ENCODE data around the gene DYNLT4.
"Not testable (repeated sequence)": the region's sequence is repeated elsewhere in the genome, so short reads cannot be mapped to it uniquely, and the experiment has no call there.

The DYNLT4 gene

DNA sequence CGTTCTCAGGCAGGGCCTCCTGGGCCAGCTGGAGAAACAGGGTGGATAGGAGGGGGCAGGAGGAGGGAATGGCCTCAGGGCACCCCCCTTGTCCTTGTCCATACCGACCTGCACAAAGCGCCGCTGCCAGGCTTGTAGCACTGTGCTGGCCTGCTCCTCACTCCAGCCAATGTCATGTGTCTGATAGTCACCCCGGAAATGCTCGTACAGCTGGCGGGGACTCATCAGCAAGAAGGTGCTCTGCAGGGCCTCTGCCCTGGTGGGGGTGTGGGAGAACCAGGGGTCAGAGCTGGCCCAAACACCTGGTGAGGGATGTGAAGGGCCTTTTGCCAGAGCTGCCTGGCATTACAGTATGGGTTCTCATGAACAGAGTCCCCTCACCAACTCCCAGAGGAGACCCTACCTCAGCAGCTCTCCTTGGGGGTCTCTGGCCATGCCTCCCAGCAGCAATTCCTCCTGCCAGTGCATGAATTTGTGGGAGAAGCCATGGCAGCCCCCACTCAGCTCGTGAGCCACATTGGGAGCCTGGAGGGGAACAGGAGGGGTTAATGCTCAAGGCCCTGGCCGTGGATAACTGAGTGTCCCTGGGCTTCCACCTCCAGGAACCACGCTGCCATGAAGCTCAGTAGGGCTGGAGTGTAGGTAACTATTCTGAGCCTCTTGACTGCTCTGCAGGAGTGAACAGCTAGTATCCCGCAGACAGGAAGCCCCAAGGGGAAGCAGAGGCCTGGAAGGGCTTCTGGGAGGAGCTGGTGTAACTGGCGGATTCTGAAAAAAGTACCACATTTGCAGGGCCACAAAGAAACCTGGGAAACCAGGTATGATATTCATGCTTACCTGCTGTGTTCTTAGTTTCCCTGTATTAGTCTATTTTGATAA is 22.6 kb upstream of the DYNLT4 start:
- no peak for FAIRE-seq

DNA sequence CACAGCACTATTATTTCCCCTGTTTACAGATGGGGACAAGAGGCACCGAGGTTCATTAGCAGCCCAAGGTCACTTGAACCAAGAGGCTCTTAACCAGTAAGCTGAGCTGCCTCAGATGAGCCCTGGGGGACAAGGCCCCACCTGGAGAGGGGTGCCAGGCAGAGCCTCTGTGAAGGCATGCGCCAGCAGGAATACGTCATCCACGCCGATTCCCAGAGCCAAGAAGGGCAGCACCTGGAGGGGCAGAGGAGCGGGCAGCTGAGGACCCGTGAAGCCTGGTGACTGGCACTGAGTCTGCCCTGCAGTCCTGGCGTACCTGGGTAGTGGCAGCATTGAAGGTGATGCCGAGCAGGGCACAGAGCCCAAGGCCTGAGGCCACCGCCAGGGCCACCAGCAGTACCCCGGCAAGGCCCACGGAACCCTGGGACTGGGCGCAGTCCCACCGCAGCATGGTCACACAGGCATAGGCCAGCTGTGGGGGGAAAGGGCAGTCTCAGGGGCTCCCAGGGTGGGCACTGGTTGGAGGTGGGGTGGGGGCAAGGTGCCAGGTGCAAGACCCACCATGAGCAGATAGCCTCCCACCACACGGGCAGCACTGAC is 21.8 kb upstream of the DYNLT4 start:
- no peak for DNase-seq (ENCODE audit: insufficient read length, low spot score)
- FAIRE-seq: no peak

More for the DNA sequence above, 22.6 kb upstream of the DYNLT4 start:
- DNase-seq (ENCODE audit: insufficient read length, low spot score): no peak

DNA sequence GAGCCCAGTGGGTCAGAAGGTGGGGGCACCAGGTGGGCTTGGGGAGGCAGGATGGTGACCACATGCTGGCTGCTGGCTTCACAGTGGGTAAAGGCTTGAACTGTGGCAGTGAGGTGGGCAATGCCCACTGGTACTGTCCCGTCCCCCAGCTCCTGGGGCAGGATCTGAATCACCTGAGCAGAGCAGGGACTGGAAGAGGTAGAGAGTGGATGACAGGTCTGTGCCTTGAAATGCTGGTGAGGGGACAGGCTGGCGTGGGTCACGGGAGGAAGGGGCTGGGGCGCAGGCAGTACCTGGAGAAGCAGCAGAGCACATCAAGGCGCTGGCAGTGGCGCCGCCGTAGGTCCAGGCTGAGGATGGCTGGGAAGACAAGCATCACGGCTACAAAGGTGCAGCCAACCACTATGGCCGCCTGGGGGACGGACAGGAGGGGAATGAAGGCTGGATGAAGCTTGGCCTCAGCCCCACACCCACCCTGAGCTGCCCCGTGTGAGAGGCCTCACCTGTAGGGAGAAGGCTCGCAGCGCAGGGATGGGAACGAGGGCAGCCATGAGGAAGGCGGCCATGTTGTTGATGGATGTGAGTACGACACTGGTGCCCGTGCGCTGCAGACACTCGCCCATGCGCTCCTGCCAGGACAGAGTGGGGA is 21.0 kb upstream of the DYNLT4 start:
- no peak for DNase-seq (ENCODE audit: insufficient read length, low spot score)
- no peak for FAIRE-seq

DNA sequence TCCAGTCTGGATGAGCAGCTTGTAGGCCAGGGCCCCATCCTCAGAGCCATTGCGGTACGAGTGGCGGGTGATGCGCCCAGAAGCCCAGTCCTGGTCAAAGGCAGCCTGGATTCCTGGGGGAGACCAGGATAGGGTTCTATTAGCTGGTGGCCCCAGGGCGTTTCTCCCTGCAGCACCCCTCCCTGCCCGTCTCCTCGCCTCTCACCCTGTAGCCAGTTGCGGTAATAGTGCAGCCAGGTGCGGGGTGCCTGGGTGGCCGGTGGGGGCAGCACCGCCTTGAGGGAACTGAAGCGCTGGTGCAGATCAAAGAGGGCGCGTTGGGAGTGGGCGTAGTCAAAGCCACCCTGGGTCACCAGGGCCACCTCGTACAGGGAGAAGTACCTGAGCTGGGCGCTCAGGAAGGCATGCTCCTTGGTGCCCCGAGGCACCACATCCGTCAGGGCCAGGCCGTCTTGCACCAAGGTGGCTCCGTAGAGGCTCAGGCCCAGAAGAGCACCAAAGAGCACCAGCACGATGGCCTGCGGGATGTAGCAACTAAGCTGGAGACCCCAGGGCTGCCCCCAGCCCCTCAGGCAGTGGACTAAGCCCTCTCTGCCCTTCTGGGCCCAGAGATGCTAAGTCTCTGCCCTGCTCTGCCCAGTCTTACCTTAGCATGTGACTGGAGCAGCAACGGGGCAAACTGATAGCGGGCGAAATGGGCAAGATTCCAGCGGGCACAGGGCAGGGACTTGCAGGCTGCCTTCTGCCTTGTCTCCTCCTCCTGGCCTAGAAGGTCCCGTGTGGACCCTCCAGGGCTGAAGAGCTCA is 20.2 kb upstream of the DYNLT4 start:
- no peak for DNase-seq (ENCODE audit: insufficient read length, low spot score)
- FAIRE-seq: no peak

DNA sequence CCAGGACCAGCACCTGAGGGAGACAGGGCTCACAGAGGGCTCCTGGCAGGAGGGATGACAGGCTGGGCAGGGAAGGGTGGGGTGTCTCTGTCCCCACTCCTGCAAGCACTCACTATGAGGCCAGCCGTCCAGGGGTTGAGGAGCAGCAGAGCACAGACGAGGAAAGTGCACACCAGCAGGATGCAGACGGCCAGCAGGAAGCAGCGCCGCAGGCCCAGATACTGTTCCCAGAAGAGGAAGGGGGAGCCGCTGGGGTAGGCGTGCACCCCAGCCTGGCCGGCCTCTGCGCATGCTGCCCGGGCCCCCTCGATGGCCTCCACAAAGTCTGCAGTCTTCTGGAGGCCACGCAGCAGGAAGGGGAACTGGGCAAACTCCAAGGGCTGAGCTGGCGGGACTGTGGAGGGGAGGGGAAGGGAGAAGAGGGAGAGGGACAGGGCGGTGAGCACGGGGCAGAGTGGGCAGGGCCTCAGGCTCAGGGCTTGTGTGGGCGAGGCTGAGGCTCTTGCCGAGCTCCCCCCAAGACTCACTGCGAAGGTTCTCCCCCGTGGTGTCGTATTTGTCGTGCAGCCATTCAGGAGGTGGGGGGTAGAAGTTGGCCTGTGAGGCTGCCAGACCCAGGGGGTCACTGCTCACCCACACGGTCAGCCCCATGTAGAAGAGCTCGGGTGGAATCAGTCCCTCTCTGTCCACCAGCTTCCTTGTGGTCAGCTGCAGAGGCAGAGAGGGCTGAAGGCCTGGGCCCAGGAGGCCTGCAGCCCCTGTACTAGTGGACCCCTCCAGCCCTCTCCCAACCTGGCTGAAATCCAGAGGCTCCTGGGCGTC is 19.4 kb upstream of the DYNLT4 start:
- FAIRE-seq (no peak), DNase-seq (ENCODE audit: insufficient read length, low spot score) (no peak)

DNA sequence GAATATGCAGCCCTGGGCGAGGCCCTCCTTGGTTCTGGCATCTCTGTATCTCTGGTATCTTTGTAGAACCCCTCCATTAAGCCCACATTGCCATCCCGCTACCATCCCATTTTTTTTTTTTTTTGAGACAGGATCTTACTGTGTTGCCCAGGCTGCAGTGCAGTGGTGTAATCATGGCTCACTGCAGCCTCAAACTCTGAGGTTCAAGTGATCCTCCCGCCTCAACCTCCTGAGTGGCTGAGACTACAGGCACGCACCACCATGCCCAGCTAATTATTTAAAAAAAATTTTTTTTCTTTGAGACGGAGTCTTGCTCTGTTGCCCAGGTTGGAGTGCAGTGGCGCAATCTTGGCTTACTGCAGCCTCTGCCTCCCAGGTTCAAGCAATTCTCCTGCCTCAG is 17.2 kb upstream of the DYNLT4 start:
- not testable (repeated sequence) for FAIRE-seq

DNA sequence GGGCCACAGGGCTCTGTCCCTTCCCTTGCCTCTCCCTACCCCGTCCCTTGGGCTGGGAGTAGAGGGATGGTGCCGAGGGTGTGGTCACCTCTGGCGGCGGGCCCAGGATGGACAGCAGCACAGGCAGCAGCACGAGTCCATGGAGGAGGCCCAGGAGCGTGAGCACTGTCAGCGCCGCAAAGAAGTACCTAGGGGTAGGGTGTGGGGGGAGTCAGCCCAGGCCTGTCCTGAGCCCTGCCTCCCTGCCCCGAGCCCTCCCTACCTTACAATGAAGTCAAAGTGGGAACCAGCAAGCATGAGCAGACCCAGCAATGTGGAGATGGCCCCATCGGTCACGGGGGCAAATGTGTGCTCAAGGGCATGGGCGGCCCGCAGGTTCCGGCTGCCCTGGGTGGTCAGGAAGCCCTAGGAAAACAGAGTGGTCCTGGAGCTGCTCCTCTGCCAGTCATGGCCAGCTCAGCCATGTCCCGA is 15.9 kb upstream of the DYNLT4 start:
- FAIRE-seq: no peak
- no peak for DNase-seq (ENCODE audit: insufficient read length, low spot score)

More for the DNA sequence above, 17.2 kb upstream of the DYNLT4 start:
- DNase-seq (ENCODE audit: insufficient read length, low spot score): not testable (repeated sequence)

DNA sequence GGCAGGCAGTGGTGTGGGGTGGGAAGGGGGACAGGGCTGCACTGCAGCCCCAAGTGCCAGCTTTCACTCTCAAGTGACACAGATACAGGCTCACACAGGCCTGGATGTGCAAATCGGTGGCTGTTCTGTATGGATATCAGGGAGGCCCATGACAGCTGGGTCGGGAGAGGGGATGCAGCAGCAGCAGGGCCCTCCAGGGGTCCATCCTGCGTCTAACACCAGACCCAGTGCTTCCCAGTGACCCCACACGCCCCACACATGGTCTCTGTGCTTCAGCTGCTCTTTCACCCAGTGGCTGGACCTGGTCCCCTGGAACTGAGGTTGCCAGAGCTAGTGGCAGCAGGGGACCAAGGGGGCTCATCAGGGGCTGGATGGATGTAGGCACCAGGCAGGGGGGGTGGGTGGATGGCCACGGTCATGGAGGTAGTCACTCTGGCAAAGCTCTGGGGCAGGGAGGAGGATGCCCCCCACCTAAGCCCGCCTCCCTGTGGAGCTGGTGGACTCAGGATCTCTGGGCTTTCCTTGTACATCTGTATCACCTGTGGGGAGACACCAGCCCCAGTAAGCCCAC is 15.1 kb upstream of the DYNLT4 start:
- no peak for FAIRE-seq
- DNase-seq (ENCODE audit: insufficient read length, low spot score): no peak

DNA sequence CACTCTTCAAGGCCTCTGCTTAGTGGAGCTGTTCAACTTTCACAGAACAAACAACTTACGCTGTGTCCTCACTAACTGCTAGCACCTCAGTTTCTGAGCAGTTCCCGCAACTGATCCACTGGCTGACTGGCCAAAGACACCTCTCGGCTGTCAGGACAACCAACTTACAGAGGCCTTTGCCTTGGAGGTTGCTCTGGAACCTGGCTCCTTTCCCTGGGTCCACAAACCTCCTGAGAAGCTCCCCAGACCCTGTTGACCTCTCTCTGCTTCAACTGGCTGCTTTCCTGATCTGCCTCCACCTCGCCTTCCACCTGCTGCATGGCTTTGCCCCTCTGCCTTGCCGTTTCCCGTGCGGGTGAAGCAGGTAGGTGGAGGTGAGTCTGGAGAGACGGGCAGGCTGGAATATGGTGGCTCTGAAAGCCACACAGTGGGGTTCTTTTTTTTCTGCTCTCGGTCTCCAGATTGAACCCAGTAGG is 14.1 kb upstream of the DYNLT4 start:
- no peak for FAIRE-seq
- DNase-seq (ENCODE audit: insufficient read length, low spot score): no peak

DNA sequence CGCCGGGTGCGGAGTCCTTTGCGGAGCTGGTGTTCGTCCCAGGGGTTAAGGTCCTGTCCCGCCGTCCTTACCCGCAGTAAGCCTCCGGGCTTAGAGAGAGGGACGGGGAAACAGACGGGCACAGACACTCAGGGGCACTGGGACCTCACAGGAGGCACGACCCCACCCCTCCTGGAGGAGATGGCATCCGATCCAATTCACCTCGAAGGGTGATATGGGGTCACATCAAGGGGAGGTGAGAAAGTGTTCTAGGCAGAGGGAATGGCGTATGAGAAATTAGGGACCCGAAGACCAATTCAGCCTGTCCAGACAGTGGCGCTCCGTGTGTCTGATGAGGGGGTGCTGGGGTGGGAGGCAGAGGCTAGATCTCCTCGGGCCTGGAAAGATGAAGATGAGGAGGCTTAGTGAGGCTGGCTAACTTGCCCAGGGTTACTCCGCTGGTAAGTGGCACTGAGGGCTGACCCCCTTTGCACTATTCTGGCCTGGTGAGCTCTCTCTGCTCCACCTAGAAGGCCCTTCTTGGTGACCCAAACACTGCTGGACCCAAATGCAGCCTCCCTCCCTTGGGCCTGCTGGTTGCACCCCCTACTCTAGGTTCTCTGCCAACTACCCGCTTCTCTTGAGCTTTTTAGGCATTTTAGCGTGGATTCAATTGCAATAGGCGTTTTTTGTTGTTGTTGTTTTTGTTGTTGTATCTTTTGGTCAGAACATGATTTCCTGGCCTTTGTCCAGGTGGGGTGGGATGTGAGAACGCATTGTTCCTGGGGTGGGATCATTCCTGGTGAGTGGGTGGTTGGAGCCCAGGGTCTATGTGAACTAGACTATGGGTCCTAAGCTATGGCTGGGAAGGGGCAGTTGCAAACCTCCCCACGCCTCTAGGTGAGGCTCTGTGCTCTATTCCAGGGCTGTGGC is 13.4 kb upstream of the DYNLT4 start:
- FAIRE-seq (no peak), DNase-seq (ENCODE audit: insufficient read length, low spot score) (no peak)

DNA sequence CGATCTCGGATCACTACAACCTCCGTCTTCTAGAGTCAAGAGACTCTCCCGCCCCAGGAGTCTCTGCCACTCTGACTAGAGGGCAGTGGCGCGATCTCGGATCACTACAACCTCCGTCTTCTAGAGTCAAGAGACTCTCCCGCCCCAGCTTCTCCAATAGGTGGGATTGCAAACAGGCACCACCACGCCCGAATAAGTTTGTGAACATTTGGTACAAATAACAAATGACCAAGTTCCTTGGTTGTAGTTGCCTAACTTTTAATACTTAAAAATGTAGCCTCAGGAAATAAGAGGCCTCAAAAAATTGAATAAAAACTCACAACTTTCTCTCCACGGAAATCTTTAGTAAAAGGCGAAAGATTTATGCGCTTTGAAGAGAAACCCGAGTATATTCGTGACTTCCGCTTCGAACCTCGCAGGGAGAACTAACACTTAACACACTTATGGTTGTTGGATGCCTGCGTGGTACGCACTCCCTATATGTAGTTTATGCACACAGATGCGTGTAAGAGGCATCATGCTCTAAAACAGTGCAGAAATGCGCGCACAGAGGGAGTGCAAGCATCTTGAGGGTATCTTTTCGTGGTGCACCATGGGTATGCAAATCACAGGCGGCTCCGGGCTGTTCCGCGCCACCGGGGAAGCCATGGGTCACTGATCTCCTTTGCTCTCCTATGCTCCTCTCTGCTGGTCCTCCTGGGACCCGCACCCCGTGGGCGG is 12.6 kb upstream of the DYNLT4 start:
- FAIRE-seq (peak; percentile 100), DNase-seq (ENCODE audit: insufficient read length, low spot score) (peak; percentile 88)

DNA sequence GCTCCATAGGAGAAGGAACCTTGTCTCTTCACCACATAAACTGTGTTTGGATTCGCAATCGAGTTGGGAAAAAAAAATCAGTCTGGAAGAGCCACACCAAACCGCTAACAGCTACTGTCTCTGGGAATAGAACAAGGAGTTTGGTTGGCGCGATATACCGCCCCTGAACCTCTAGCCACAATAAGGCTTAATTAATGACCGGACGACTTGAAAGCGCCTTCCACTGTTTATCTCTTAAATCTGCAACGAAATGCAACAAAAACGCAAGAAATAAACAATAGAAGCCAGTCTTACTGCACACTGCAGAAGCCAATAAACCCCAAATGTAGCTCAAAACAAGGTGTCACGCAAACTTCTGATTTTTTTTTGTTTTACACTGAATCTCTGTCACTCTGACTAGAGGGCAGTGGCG is 12.1 kb upstream of the DYNLT4 start:
- no peak for DNase-seq (ENCODE audit: insufficient read length, low spot score)
- no peak for FAIRE-seq

DNA sequence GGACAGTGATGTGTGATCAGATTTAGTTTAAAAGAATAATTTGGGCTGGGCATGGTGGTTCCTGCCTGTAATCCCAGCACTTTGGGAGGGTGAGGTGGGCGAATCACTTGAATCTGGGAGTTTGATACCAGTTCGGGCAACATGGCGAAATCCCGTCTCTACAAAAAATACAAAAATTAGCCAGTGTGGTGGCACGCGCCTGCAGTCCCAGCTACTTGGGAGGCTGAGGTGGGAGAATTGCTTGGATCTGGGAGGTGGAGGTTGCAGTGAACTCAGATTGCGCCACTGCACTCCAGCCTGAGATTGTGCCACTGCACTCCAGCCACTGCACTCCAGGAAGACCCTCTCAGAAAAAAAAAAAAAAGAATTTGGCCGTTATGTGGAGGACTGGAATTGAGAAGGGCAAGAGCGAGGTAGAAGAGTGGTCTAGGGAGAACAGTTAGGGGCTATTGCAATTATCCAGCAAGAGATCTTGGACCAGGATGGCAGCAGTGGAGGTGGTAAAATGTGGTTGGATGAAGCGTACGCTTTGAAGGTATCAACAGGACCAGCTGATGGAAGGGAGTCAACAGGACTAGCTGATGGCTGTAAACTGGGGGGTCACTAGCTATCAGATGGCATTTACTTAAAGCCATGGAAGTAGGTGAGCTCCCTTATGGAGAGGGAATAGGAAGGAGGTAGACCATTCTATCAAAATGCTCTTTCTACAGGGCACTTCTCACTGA is 10.8 kb upstream of the DYNLT4 start:
- no peak for DNase-seq (ENCODE audit: insufficient read length, low spot score)
- FAIRE-seq: no peak

DNA sequence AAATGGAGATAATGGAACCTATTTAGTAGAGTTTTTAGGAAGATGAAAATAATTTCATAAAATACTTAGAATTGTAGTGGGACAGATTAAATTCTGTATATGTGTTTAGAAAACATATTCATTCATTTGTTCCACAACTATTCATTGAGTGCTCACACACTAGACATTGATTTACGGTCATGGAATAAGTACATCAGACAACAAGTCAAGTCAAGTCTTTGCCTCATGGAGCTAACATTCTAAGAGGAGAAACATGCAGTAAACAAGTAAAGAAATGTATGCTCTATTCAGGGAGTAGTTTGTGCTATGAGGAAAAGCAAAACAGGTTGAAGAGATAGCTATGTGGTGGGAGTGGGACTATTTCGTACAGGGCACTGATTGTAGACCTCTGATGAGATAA is 10.2 kb upstream of the DYNLT4 start:
- FAIRE-seq: no peak
- no peak for DNase-seq (ENCODE audit: insufficient read length, low spot score)

DNA sequence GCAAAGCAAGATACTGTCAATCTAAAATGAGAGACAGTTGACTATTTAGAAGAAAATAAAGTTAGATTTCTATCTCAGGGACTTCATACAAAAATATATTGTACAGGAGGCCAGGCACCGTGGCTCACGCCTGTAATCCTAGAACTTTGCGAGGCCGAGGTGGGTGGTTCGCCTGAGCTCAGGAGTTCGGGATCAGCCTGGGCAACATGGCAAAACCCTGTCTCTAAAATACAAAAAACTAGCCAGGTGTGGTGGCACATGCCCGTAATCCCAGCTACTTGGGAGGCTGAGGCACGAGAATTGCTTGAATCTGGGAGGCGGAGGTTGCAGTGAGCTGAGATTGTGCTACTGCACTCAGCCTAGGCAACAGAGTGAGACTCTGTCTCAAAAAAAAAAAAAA is 8.8 kb upstream of the DYNLT4 start:
- FAIRE-seq; DNase-seq (ENCODE audit: insufficient read length, low spot score): not testable (repeated sequence)

DNA sequence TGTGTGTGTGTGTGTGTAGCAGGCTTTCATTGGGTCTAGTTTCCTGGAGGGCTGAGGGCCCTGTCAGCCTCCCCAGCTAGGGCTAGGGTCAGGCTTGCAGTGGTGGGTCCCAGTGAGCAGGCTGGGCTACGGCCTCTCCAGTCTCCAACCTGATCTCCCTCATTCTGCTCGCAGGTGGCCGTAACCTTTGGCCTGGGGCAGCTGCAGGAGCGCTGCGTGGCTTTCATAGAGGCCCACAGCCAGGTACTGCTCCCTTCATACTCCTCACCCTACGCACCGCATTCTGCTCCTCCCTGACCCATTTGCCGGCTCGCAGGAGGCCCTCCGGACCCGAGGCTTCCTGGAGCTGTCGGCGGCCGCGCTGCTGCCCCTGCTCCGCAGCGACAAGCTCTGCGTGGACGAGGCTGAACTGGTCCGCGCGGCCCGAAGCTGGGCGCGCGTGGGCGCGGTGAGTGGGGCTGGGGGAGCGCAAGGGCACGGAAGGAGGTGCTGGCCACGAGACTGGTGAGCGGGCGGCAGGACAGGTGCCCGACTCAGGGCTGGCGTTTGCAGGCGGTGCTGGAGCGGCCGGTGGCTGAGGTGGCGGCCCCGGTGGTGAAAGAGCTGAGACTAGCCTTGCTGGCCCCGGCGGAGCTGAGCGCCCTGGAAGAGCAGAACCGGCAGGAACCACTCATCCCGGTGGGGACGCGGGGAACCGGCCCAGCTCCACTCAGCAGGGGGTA is 5.8 kb upstream of the DYNLT4 start:
- FAIRE-seq: no peak
- no peak for DNase-seq (ENCODE audit: insufficient read length, low spot score)
